Measurements from ENCODE around the gene MLYCD. TPM values are rescaled to one million over a fixed set of nuclear protein-coding genes. Genes with fewer than 3 reads are reported as not detected.
A peak's percentile ranks its signal among the peaks of the same experiment; 100 is the strongest.

Gene MLYCD
- polyA plus RNA-seq, 1 experiment, result 2.6 TPM

- ChIA-PET POLR2A (no interaction called here), CTCF (interaction anchor here (0.5 to 3.8 kb wide), 6 partner anchors 10 to 884 kb away, joined by 3 to 18 read pairs (median 3); no protein-coding TSS in a partner anchor)
- Histone ChIP-seq H3K36me3 (ENCODE audit: control insufficient read depth, insufficient read depth, low read length) (no peaks in the 10 kb centered on the region), H3K27me3 (ENCODE audit: control insufficient read depth, insufficient read depth, low read length) (peaks cover 3% of the 10 kb centered on the region), H3K4me3 (ENCODE audit: low read depth, low read length) (no peak overlapping the region)
- no peak for DNase-seq (ENCODE audit: low read depth)
- TF ChIP-seq CTCF (IDR thresholded peaks at IDR 0.05; ENCODE audit: insufficient read depth, low read depth, low read length), result peak; percentile 48
Observed at GRCh38 chr16:83887080-83887479, 11.8 kb upstream of the MLYCD start.

- Histone ChIP-seq H3K4me3 (ENCODE audit: low read depth, low read length) (no peak overlapping the region), H3K36me3 (ENCODE audit: control insufficient read depth, insufficient read depth, low read length) (no peaks in the 10 kb centered on the region), H3K27me3 (ENCODE audit: control insufficient read depth, insufficient read depth, low read length) (peaks cover 1% of the 10 kb centered on the region; the same call in 1 of the 2 replicates)
- POLR2A ChIA-PET, result no interaction called here
- no peak for TF ChIP-seq CTCF (IDR thresholded peaks at IDR 0.05; ENCODE audit: insufficient read depth, low read depth, low read length)
- no peak for DNase-seq (ENCODE audit: low read depth)
- CTCF ChIA-PET, result interaction anchor here (0.9 to 3.8 kb wide), 5 partner anchors 10 to 61 kb away, joined by 3 to 18 read pairs (median 3); no protein-coding TSS in a partner anchor
Observed at GRCh38 chr16:83887564-83887963, 11.4 kb upstream of the MLYCD start.

- no peaks in the 10 kb centered on the region for H3K36me3 ChIP-seq (ENCODE audit: control insufficient read depth, insufficient read depth, low read length)
- POLR2A ChIA-PET, result no interaction called here
- CTCF ChIA-PET, result interaction anchor here (1.3 kb wide), 1 partner anchor 38 kb away, joined by 3 read pairs; no protein-coding TSS in a partner anchor
- DNase-seq (ENCODE audit: low read depth), result no peak
- TF ChIP-seq CTCF (IDR thresholded peaks at IDR 0.05; ENCODE audit: insufficient read depth, low read depth, low read length), result no peak
- no peak overlapping the region for H3K4me3 ChIP-seq (ENCODE audit: low read depth, low read length)
- H3K27me3 ChIP-seq (ENCODE audit: control insufficient read depth, insufficient read depth, low read length), result peaks cover 1% of the 10 kb centered on the region; the same call in 1 of the 2 replicates
Observed at GRCh38 chr16:83888672-83889044, 10.3 kb upstream of the MLYCD start.

GRCh38 chr16:83890359-83890758 lies 8.6 kb upstream of the MLYCD start:
- DNase-seq (ENCODE audit: low read depth), result no peak
- CTCF ChIA-PET, result no interaction called here
- Histone ChIP-seq H3K4me3 (ENCODE audit: low read depth, low read length) (no peak overlapping the region), H3K36me3 (ENCODE audit: control insufficient read depth, insufficient read depth, low read length) (no peaks in the 10 kb centered on the region), H3K27me3 (ENCODE audit: control insufficient read depth, insufficient read depth, low read length) (peaks cover 1% of the 10 kb centered on the region; the same call in 1 of the 2 replicates)
- TF ChIP-seq CTCF (IDR thresholded peaks at IDR 0.05; ENCODE audit: insufficient read depth, low read depth, low read length), result no peak
- POLR2A ChIA-PET, result no interaction called here

- no peaks in the 10 kb centered on the region for H3K36me3 ChIP-seq (ENCODE audit: control insufficient read depth, insufficient read depth, low read length)
- POLR2A ChIA-PET, result no interaction called here
- CTCF ChIA-PET, result interaction anchor here (0.7 to 1.3 kb wide), 3 partner anchors 10 to 19 kb away, joined by 3 to 4 read pairs (median 3); no protein-coding TSS in a partner anchor
- peaks cover 1% of the 10 kb centered on the region; the same call in 1 of the 2 replicates for H3K27me3 ChIP-seq (ENCODE audit: control insufficient read depth, insufficient read depth, low read length)
- no peak for TF ChIP-seq CTCF (IDR thresholded peaks at IDR 0.05; ENCODE audit: insufficient read depth, low read depth, low read length)
- H3K4me3 ChIP-seq (ENCODE audit: low read depth, low read length), result no peak overlapping the region
- no peak for DNase-seq (ENCODE audit: low read depth)
Observed at GRCh38 chr16:83891742-83892141, 7.2 kb upstream of the MLYCD start.

Measured in BJ (cell line).